ENCODE results near the gene ASPDH.

ASPDH gene

GRCh38 chr19:50514346-50515167 is 844 bp upstream of the ASPDH start:
- no peaks in the 10 kb centered on the region for H3K9me3 Mint-ChIP-seq
- H3K27me3 Mint-ChIP-seq, result peaks cover 24 to 32% of the 10 kb centered on the region in 2 donors
- no peak for ATAC-seq (replicated peaks)
- H3K27ac Mint-ChIP-seq, result peak overlapping the region; percentile 76
- H3K4me1 Mint-ChIP-seq, result peaks cover 18 to 28% of the 10 kb centered on the region in 2 donors
- DNase-seq, result no peak
- peak overlapping the region in 1 of 2 donors; percentile 17 for H3K4me3 Mint-ChIP-seq
- peaks cover 0 to 4% of the 10 kb centered on the region in 2 donors for H3K36me3 Mint-ChIP-seq

DNA sequence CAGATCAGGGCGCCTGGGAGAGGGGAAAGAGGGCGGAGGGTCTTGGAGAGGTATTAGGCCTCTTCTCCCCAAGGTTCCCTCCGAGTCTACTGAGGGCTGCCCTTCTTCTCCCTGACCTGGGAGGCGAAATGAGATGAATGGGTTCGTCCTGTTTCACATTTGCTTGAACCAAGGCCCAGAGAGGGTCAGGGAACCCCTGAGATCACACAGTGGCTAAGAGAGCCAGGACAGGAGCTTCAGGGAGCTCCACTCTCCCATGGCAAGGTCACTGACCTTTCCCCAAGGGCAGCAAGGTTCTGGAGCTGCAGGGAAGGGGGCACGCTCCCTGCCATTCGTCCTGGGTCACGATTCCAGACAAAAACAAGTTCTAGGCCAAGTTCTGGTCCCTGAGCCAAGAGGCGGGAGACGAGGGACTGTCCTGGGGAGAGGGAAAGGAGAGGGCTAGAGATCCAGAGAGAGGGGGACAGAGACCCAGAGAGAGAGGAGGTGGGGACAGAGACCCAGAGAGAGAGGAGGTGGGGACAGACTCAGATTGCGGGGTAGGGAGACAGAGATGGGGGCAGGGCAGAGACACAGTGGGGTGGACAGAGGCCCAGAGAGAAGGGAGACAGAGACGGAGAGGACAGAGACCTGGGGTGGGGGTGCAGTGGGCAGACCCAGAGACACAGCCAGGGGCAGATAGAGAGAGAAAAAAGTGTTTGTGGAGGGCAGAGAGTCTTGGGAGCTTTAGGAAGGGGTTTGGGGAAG is 541 bp downstream of the ASPDH start:
- Mint-ChIP-seq H3K36me3 (peaks cover 4 to 14% of the 10 kb centered on the region in 2 donors), H3K4me3 (no peak overlapping the region), H3K4me1 (peaks cover 24 to 33% of the 10 kb centered on the region in 2 donors), H3K27me3 (peaks cover 21 to 32% of the 10 kb centered on the region in 2 donors), H3K27ac (no peak overlapping the region), H3K9me3 (no peaks in the 10 kb centered on the region)
- DNase-seq (no peak), ATAC-seq (replicated peaks) (no peak)

GRCh38 chr19:50512112-50512998 is 1.4 kb downstream of the ASPDH start:
- H3K27ac Mint-ChIP-seq, result peak overlapping the region; percentile 97
- H3K27me3 Mint-ChIP-seq, result peaks cover 21 to 32% of the 10 kb centered on the region in 2 donors
- H3K4me3 Mint-ChIP-seq, result peak overlapping the region in 1 of 2 donors; percentile 81
- H3K4me1 Mint-ChIP-seq, result peaks cover 24 to 41% of the 10 kb centered on the region in 2 donors
- no peak for DNase-seq
- peaks cover 9 to 18% of the 10 kb centered on the region in 2 donors for H3K36me3 Mint-ChIP-seq
- ATAC-seq (replicated peaks), result no peak
- H3K9me3 Mint-ChIP-seq, result no peaks in the 10 kb centered on the region

GRCh38 chr19:50511069-50511822 is 2.5 kb downstream of the ASPDH start, which contains the start of gene JOSD2:
JOSD2 (minus strand) TSS chr19:50511191; CDS start chr19:50510431, 760 bp downstream.
- Mint-ChIP-seq H3K4me3 (peak within 1 kb of the TSS; percentile 81 to 90), H3K27me3 (peaks cover 21 to 31% of the 10 kb centered on the region in 2 donors), H3K36me3 (peaks cover 15 to 26% of the 10 kb centered on the region in 2 donors), H3K4me1 (peaks cover 26 to 46% of the 10 kb centered on the region in 2 donors), H3K27ac (peak within 1 kb of the TSS; percentile 97), H3K9me3 (no peaks in the 10 kb centered on the region)
- DNase-seq, result peak; percentile 98
- ATAC-seq (replicated peaks), result peak; percentile 91 to 92

GRCh38 chr19:50510700-50511068 is 3.0 kb downstream of the ASPDH start:
- Mint-ChIP-seq H3K4me3 (peak overlapping the region; percentile 81 to 90), H3K27ac (peak overlapping the region; percentile 97), H3K4me1 (peaks cover 26 to 46% of the 10 kb centered on the region in 2 donors), H3K36me3 (peaks cover 17 to 29% of the 10 kb centered on the region in 2 donors), H3K27me3 (peaks cover 18 to 26% of the 10 kb centered on the region in 2 donors), H3K9me3 (no peaks in the 10 kb centered on the region)
- DNase-seq, result no peak
- ATAC-seq (replicated peaks), result no peak

DNA sequence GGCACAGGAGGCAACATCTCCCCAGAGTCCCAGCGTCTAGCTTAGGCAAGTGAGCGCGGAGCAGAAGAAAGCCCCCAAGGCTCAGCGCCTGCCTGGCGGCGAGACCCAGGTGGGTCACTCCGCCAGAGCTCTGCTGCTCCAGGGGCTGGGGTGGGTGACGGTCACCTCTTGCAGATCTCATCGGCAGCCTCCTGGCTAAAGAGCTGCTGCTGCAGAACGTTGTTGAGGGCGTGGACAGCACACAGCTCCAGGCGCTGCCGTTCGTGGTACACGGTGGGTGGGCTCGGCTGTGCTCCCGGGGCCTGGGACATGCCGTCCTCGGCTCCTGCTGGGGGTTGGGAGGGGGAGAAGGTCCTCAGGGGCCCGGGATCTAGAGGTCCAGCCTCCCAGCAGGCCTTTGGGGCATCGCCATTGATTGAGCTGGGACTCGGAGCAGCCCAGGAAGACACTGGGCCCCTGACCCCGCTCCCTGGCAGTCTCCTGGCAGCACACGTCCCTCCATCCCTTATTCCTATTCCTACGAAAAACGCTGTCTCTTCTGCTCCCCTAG is 3.5 kb downstream of the ASPDH start:
- Mint-ChIP-seq H3K4me1 (peaks cover 26 to 46% of the 10 kb centered on the region in 2 donors), H3K9me3 (no peaks in the 10 kb centered on the region), H3K4me3 (peak overlapping the region; percentile 81 to 90), H3K36me3 (peaks cover 19 to 32% of the 10 kb centered on the region in 2 donors), H3K27ac (peak overlapping the region; percentile 97), H3K27me3 (peaks cover 16 to 22% of the 10 kb centered on the region in 2 donors)
- DNase-seq (no peak), ATAC-seq (replicated peaks) (no peak)

DNA sequence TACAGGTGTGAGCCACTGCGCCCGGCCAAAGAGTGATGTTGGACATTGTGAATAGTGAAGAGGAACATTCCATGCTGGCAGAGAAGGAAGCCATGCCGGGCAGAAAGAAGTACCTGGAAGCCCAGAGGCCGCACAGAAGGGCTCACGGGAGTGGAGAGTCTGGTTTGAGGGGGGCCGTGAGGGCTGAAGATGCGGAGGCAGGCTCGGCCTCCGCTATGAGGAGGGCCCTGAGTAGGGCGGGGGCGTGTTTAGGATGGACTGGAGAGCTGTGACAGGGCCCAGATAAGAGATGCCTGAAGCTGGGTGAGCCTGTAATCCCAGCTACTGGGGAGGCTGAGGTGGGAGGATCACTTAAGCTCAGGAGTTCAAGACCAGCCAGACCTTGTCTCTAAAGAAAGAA is 4.3 kb downstream of the ASPDH start:
- peak overlapping the region; percentile 63 for H3K27ac Mint-ChIP-seq
- no peaks in the 10 kb centered on the region for H3K9me3 Mint-ChIP-seq
- ATAC-seq (replicated peaks), result no peak
- H3K4me1 Mint-ChIP-seq, result peaks cover 25 to 44% of the 10 kb centered on the region in 2 donors
- peak overlapping the region in 1 of 2 donors; percentile 60 for H3K4me3 Mint-ChIP-seq
- H3K36me3 Mint-ChIP-seq, result peaks cover 19 to 32% of the 10 kb centered on the region in 2 donors
- DNase-seq, result no peak
- H3K27me3 Mint-ChIP-seq, result peaks cover 10 to 14% of the 10 kb centered on the region in 2 donors

DNA sequence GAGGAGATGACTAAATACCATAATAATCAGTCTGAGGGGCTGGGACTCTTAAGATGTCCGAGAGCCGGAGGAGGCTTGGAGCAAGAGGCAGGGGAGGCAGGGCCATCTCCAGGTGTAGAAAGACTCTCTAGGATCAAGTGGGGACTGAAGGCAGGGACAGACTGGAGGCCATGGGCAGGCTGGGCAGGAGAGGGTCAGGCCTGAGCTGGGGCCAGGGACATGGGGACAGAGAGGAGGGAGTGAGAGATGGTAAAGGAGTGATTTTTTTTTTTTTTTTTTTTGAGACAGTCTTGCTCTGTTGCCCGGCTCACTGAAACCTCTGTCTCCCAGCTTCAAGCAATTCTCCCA is 4.9 kb downstream of the ASPDH start:
- Mint-ChIP-seq H3K27ac (peak overlapping the region; percentile 51), H3K27me3 (peaks cover 7 to 9% of the 10 kb centered on the region in 2 donors), H3K36me3 (peaks cover 19 to 32% of the 10 kb centered on the region in 2 donors), H3K9me3 (no peaks in the 10 kb centered on the region), H3K4me3 (no peak overlapping the region), H3K4me1 (peaks cover 24 to 40% of the 10 kb centered on the region in 2 donors)
- no peak for ATAC-seq (replicated peaks)
- no peak for DNase-seq

DNA sequence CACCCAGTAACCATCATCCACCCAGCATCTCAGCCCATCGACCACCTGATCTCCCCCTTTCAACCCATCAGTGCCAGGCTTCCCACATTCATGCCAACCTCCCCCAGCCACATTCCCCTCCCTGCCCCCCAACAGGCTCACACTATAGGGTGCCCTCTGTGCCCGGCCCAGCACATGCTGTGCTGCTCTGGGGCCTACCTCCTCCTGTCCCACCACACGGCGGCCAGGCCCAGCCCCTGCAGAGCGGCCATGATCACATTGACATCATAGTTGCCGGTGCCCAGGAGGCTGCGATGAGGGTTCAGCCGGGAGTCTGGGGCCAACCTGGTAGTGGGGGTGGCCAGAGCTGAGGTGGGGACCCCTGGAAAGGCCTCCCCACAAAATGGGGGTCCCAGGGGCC is 6.3 kb downstream of the ASPDH start:
- DNase-seq (no peak), ATAC-seq (replicated peaks) (no peak)
- no peak overlapping the region for H3K4me3 Mint-ChIP-seq
- H3K36me3 Mint-ChIP-seq, result peaks cover 19 to 32% of the 10 kb centered on the region in 2 donors
- H3K4me1 Mint-ChIP-seq, result peaks cover 20 to 40% of the 10 kb centered on the region in 2 donors
- no peak overlapping the region for H3K27ac Mint-ChIP-seq
- no peaks in the 10 kb centered on the region for H3K9me3 Mint-ChIP-seq
- no peaks in the 10 kb centered on the region for H3K27me3 Mint-ChIP-seq

DNA sequence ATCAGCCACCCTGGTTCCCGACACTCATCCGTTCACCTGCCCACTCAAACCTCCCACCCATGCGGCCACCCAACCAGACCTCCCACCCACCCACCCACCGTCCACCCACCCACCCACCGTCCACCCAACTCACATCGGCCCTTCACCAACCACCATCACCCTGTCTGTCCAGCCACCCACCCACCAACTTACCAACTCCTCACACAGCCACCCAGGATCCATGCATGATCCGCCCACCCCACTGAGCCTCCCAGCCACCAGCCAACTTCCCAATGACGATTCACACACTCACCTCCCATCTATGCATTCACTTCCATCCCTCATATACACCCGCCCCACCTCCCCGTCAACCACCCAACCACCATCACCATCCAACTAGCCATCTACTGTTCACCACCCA is 7.0 kb downstream of the ASPDH start:
- H3K9me3 Mint-ChIP-seq, result no peaks in the 10 kb centered on the region
- peaks cover 18 to 36% of the 10 kb centered on the region in 2 donors for H3K4me1 Mint-ChIP-seq
- no peak overlapping the region for H3K27ac Mint-ChIP-seq
- no peak for ATAC-seq (replicated peaks)
- no peaks in the 10 kb centered on the region for H3K27me3 Mint-ChIP-seq
- no peak for DNase-seq
- no peak overlapping the region for H3K4me3 Mint-ChIP-seq
- H3K36me3 Mint-ChIP-seq, result peaks cover 19 to 35% of the 10 kb centered on the region in 2 donors

DNA sequence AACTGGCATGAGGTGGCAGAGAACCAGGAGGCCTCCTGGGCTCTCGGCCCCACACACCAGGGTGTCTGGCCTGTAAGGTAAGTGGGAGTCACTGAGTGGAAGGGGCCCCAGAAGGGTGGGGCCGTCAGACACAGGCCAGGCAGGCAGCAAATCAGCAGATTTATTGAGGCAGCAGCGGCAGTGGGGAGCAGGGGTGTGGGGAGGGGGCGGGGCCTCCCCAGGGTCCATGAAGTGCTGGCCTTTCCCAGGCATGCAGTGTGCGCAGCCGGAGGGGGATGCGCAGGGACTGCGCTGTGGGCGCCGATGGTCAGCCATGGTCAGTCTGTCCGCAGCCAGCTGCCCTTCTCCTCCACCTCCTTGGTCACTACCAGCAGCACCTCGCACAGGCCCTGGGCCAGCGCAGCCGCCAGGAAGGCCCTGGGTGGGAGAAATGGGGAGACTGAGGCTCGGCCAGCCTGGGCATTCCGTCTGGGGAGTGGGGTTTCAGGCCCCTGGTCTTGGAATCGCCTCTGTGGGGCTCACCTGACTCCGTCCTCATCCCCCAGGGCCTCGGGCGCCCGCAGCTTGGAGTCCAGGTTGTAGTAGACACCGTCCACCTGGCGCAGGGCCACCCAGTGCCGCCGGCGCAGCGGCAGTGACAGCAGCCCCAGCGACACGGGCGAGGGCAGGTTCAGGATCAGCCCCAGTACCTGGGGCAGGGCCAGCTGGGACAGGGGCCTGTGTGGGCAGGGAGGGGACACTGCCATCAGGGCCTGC is 7.7 kb downstream of the ASPDH start:
- no peak for ATAC-seq (replicated peaks)

GRCh38 chr19:50501568-50502475 is 11.9 kb downstream of the ASPDH start:
- Mint-ChIP-seq H3K27me3 (no peaks in the 10 kb centered on the region), H3K36me3 (peaks cover 6 to 13% of the 10 kb centered on the region in 2 donors), H3K27ac (no peak overlapping the region), H3K4me3 (no peak overlapping the region), H3K4me1 (peaks cover 0 to under 1% of the 10 kb centered on the region in 2 donors), H3K9me3 (no peaks in the 10 kb centered on the region)
- ATAC-seq (replicated peaks), result no peak
- DNase-seq, result no peak

More for the DNA sequence above, 7.7 kb downstream of the ASPDH start:
- Mint-ChIP-seq H3K4me3 (no peak overlapping the region), H3K9me3 (no peaks in the 10 kb centered on the region), H3K27ac (no peak overlapping the region), H3K4me1 (peaks cover 14 to 30% of the 10 kb centered on the region in 2 donors), H3K27me3 (no peaks in the 10 kb centered on the region), H3K36me3 (peaks cover 19 to 32% of the 10 kb centered on the region in 2 donors)
- no peak for DNase-seq
